ENCODE data around the gene HES4.

Gene HES4

DNA sequence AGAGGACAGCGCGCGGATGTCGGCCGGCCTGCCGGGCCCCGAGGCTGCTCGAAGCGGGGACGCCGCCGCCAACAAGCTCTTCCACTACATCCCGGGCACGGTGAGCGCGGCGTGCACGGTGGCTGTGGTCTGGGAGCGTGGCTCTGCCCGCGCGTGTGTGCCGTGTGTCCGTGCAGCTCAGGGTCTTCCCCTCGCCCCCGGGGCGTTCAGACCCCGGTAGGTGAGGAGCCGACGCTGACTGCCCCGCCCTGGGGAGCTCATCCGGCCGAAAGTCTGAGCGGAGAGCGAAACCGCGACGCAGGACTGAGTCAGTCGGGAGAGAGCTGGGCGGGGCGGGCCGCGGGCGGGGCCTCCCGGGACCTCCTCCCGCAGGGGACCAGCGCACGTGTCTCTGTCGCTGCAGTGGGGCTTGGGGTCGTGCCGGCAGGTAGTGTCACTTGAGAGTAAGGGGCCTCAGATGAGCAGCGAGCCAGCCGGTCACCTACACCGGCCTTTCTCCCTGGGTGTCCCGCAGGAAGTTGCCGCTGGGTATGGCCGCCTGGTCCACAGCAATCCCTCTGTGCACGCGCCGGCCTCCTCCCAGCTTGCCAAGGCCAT is 33.1 kb downstream of the HES4 start (continued):
- 0 out of 2 replicates have a peak, but pooled peaks have one; percentile 56 for TF ChIP-seq ZFP37 (tag by site-specific recombination; IDR thresholded peaks at IDR 0.05)
- TF ChIP-seq, protein P1, sequence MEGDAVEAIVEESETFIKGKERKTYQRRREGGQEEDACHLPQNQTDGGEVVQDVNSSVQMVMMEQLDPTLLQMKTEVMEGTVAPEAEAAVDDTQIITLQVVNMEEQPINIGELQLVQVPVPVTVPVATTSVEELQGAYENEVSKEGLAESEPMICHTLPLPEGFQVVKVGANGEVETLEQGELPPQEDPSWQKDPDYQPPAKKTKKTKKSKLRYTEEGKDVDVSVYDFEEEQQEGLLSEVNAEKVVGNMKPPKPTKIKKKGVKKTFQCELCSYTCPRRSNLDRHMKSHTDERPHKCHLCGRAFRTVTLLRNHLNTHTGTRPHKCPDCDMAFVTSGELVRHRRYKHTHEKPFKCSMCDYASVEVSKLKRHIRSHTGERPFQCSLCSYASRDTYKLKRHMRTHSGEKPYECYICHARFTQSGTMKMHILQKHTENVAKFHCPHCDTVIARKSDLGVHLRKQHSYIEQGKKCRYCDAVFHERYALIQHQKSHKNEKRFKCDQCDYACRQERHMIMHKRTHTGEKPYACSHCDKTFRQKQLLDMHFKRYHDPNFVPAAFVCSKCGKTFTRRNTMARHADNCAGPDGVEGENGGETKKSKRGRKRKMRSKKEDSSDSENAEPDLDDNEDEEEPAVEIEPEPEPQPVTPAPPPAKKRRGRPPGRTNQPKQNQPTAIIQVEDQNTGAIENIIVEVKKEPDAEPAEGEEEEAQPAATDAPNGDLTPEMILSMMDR (tag by site-specific recombination; IDR thresholded peaks at IDR 0.05), result no peak
- TF ChIP-seq ZNF654 (tag by site-specific recombination; IDR thresholded peaks at IDR 0.05; ENCODE audit: low read depth), result no peak
- no peak for TF ChIP-seq ZNF350 (tag by site-specific recombination; IDR thresholded peaks at IDR 0.05)
- TF ChIP-seq, protein P2, sequence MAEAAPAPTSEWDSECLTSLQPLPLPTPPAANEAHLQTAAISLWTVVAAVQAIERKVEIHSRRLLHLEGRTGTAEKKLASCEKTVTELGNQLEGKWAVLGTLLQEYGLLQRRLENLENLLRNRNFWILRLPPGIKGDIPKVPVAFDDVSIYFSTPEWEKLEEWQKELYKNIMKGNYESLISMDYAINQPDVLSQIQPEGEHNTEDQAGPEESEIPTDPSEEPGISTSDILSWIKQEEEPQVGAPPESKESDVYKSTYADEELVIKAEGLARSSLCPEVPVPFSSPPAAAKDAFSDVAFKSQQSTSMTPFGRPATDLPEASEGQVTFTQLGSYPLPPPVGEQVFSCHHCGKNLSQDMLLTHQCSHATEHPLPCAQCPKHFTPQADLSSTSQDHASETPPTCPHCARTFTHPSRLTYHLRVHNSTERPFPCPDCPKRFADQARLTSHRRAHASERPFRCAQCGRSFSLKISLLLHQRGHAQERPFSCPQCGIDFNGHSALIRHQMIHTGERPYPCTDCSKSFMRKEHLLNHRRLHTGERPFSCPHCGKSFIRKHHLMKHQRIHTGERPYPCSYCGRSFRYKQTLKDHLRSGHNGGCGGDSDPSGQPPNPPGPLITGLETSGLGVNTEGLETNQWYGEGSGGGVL (tag by site-specific recombination; IDR thresholded peaks at IDR 0.05), result no peak
- peak; percentile 47; the same call in 1 of the 2 replicates for TF ChIP-seq REPIN1 (tag by site-specific recombination; IDR thresholded peaks at IDR 0.05; ENCODE audit: low read depth)
- TF ChIP-seq, protein P3, sequence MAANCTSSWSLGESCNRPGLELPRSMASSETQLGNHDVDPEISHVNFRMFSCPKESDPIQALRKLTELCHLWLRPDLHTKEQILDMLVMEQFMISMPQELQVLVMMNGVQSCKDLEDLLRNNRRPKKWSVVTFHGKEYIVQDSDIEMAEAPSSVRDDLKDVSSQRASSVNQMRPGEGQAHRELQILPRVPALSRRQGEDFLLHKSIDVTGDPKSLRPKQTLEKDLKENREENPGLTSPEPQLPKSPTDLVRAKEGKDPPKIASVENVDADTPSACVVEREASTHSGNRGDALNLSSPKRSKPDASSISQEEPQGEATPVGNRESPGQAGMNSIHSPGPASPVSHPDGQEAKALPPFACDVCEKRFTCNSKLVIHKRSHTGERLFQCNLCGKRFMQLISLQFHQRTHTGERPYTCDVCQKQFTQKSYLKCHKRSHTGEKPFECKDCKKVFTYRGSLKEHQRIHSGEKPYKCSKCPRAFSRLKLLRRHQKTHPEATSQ (tag by site-specific recombination; IDR thresholded peaks at IDR 0.05), result no peak
- no peak for TF ChIP-seq ZNF596 (tag by site-specific recombination; IDR thresholded peaks at IDR 0.05)
- no peak for TF ChIP-seq ZNF747 (tag by site-specific recombination; IDR thresholded peaks at IDR 0.05)
- TF ChIP-seq ZNF354C (tag by site-specific recombination; IDR thresholded peaks at IDR 0.05; ENCODE audit: borderline replicate concordance, low read depth), result no peak
- TF ChIP-seq, protein P4, sequence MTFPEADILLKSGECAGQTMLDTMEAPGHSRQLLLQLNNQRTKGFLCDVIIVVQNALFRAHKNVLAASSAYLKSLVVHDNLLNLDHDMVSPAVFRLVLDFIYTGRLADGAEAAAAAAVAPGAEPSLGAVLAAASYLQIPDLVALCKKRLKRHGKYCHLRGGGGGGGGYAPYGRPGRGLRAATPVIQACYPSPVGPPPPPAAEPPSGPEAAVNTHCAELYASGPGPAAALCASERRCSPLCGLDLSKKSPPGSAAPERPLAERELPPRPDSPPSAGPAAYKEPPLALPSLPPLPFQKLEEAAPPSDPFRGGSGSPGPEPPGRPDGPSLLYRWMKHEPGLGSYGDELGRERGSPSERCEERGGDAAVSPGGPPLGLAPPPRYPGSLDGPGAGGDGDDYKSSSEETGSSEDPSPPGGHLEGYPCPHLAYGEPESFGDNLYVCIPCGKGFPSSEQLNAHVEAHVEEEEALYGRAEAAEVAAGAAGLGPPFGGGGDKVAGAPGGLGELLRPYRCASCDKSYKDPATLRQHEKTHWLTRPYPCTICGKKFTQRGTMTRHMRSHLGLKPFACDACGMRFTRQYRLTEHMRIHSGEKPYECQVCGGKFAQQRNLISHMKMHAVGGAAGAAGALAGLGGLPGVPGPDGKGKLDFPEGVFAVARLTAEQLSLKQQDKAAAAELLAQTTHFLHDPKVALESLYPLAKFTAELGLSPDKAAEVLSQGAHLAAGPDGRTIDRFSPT (tag by site-specific recombination; IDR thresholded peaks at IDR 0.05), result 0 out of 2 replicates have a peak, but pooled peaks have one; percentile 10
- 0 out of 2 replicates have a peak, but pooled peaks have one; percentile 71 for TF ChIP-seq KLF1 (tag by site-specific recombination; IDR thresholded peaks at IDR 0.05)
- TF ChIP-seq ZNF221 (tag by site-specific recombination; IDR thresholded peaks at IDR 0.05; ENCODE audit: borderline replicate concordance), result no peak
- peak; percentile 80; the same call in 1 of the 2 replicates for TF ChIP-seq KLF8 (tag by site-specific recombination; IDR thresholded peaks at IDR 0.05)
- TF ChIP-seq ZBTB20 (tag by site-specific recombination; IDR thresholded peaks at IDR 0.05), result peak; percentile 71; the same call in 1 of the 2 replicates
- no peak for TF ChIP-seq ZFP41 (tag by site-specific recombination; IDR thresholded peaks at IDR 0.05; ENCODE audit: borderline replicate concordance)
- no peak for TF ChIP-seq ZNF433 (tag by site-specific recombination; IDR thresholded peaks at IDR 0.05; ENCODE audit: low read depth)
- no peak for TF ChIP-seq ZNF19 (tag by site-specific recombination; IDR thresholded peaks at IDR 0.05; ENCODE audit: low read depth)
- TF ChIP-seq ZNF391 (tag by site-specific recombination; IDR thresholded peaks at IDR 0.05; ENCODE audit: borderline replicate concordance, low read depth), result 0 out of 2 replicates have a peak, but pooled peaks have one; percentile 39
- TF ChIP-seq ZNF10 (tag by site-specific recombination; IDR thresholded peaks at IDR 0.05), result no peak
- TF ChIP-seq GLI2 (tag by site-specific recombination; IDR thresholded peaks at IDR 0.05; ENCODE audit: borderline replicate concordance, low read depth), result no peak
- TF ChIP-seq ZNF600 (tag by site-specific recombination; IDR thresholded peaks at IDR 0.05), result peak; percentile 88
- no peak for TF ChIP-seq ZFP69B (tag by site-specific recombination; IDR thresholded peaks at IDR 0.05)
- no peak for TF ChIP-seq ZNF580 (tag by site-specific recombination; IDR thresholded peaks at IDR 0.05)
- no peak for TF ChIP-seq REST (tag by site-specific recombination; IDR thresholded peaks at IDR 0.05)
- no peak for TF ChIP-seq ELK4 (IDR thresholded peaks at IDR 0.05; ENCODE audit: borderline replicate concordance, low read depth, low read length)
- TF ChIP-seq ZBTB8A (tag by site-specific recombination; IDR thresholded peaks at IDR 0.05), result no peak; the same call in 1 of the 2 replicates
- TF ChIP-seq SP2 (tag by site-specific recombination; IDR thresholded peaks at IDR 0.05), result peak; percentile 64

Data from HEK293 (cell line).